ENCODE data around the gene DEFB110. TPM values are rescaled to one million over a fixed set of nuclear protein-coding genes. Genes with fewer than 3 reads are reported as not detected.

DEFB110 gene
- total RNA-seq, 1 donor from 2014 or later = not detected

- H3K27me3 Mint-ChIP-seq = no peaks in the 10 kb centered on the region
- H3K4me3 Mint-ChIP-seq (ENCODE audit: low read depth) = no peak overlapping the region
- no peak overlapping the region for H3K27ac Mint-ChIP-seq
- DNase-seq (ENCODE audit: low spot score, unreplicated experiment) = no peak
- no peaks in the 10 kb centered on the region for H3K36me3 Mint-ChIP-seq (ENCODE audit: insufficient read depth)
- TF ChIP-seq CTCF (IDR thresholded peaks at IDR 0.05; ENCODE audit: unreplicated experiment) = no peak
- H3K4me1 Mint-ChIP-seq (ENCODE audit: low read depth) = peaks cover 2% of the 10 kb centered on the region
- H3K9me3 Mint-ChIP-seq (ENCODE audit: low read depth) = no peaks in the 10 kb centered on the region
These were observed 39.7 kb downstream of the DEFB110 start for GRCh38 chr6:49982046-49982445.

DNA sequence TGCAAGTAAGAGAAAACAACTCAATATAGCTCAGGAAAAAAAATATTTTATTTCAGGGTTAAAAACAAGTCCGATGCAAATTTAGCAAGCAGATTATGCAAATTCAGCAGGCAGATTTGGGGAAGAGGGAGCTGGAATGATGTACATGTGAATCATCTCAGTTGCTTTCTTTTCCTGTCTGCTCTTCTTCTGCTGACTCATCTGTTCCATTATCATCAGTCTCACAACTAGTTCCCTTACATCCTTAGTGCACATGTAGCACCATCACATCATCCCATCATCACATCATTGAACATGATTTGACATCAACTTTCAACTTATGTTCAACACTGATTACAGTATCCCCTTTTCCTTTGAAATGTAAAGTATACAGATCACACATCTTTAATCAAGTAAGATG lies 40.9 kb downstream of the DEFB110 start:
- H3K9me3 Mint-ChIP-seq (ENCODE audit: low read depth) = no peaks in the 10 kb centered on the region
- no peaks in the 10 kb centered on the region for H3K4me1 Mint-ChIP-seq (ENCODE audit: low read depth)
- no peak for TF ChIP-seq CTCF (IDR thresholded peaks at IDR 0.05; ENCODE audit: unreplicated experiment)
- H3K27me3 Mint-ChIP-seq = no peaks in the 10 kb centered on the region
- H3K27ac Mint-ChIP-seq = no peak overlapping the region
- H3K4me3 Mint-ChIP-seq (ENCODE audit: low read depth) = no peak overlapping the region
- H3K36me3 Mint-ChIP-seq (ENCODE audit: insufficient read depth) = no peaks in the 10 kb centered on the region
- no peak for DNase-seq (ENCODE audit: low spot score, unreplicated experiment)

DNA sequence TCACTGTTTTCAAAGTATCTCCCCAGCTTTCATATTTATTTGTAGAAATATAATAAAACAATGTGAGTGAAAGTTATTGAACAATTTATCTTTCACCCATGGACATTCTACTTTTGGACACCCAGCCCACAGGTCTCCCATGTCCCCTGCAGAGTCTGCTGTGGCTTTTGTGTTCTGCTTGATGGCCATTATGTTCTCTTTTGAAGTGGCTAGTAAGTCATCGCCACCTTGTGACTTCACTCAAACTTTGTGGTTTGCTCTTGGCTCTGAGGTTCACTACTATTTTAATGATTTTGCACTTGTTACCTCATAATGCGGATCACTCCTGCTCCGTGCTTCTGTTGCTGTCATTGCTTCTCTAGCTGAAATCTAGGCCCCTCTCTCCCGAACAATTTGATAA lies 42.2 kb downstream of the DEFB110 start:
- no peak for DNase-seq (ENCODE audit: low spot score, unreplicated experiment)
- Mint-ChIP-seq H3K9me3 (ENCODE audit: low read depth) (no peaks in the 10 kb centered on the region), H3K36me3 (ENCODE audit: insufficient read depth) (no peaks in the 10 kb centered on the region)

GRCh38 chr6:49978332-49979226 lies 43.2 kb downstream of the DEFB110 start:
- no peak for DNase-seq (ENCODE audit: low spot score, unreplicated experiment)
- TF ChIP-seq CTCF (IDR thresholded peaks at IDR 0.05; ENCODE audit: unreplicated experiment) = no peak
- Mint-ChIP-seq H3K27me3 (no peaks in the 10 kb centered on the region), H3K36me3 (ENCODE audit: insufficient read depth) (no peaks in the 10 kb centered on the region), H3K4me1 (ENCODE audit: low read depth) (no peaks in the 10 kb centered on the region), H3K9me3 (ENCODE audit: low read depth) (no peaks in the 10 kb centered on the region), H3K27ac (no peak overlapping the region), H3K4me3 (ENCODE audit: low read depth) (no peak overlapping the region)

More for the DNA sequence above, 42.2 kb downstream of the DEFB110 start:
- TF ChIP-seq CTCF (IDR thresholded peaks at IDR 0.05; ENCODE audit: unreplicated experiment) = no peak
- Mint-ChIP-seq H3K27me3 (no peaks in the 10 kb centered on the region), H3K4me1 (ENCODE audit: low read depth) (no peaks in the 10 kb centered on the region), H3K27ac (no peak overlapping the region), H3K4me3 (ENCODE audit: low read depth) (no peak overlapping the region)

GRCh38 chr6:49969605-49970004 lies 52.2 kb downstream of the DEFB110 start, which contains the start of gene DEFB113:
DEFB113 (minus strand) TSS chr6:49969625; CDS start chr6:49969625, 0 bp downstream.
- Mint-ChIP-seq H3K27ac (no peak within 1 kb of the TSS), H3K4me3 (ENCODE audit: low read depth) (no peak within 1 kb of the TSS), H3K27me3 (no peaks in the 10 kb centered on the region), H3K36me3 (ENCODE audit: insufficient read depth) (no peaks in the 10 kb centered on the region), H3K4me1 (ENCODE audit: low read depth) (no peaks in the 10 kb centered on the region), H3K9me3 (ENCODE audit: low read depth) (no peaks in the 10 kb centered on the region)
- no peak for DNase-seq (ENCODE audit: low spot score, unreplicated experiment)
- TF ChIP-seq CTCF (IDR thresholded peaks at IDR 0.05; ENCODE audit: unreplicated experiment) = no peak

Other genes starting within 250 kb of the DEFB110 start
- not detected in 2 replicates for gene PGK2, start 234.7 kb downstream of the DEFB110 start, total RNA-seq
- not detected in 2 replicates for gene CRISP1, start 155.5 kb downstream of the DEFB110 start, total RNA-seq
- gene DEFB114, start 57.8 kb downstream of the DEFB110 start, total RNA-seq = not detected in 2 replicates
- not detected in 2 replicates for gene DEFB113, start 52.4 kb downstream of the DEFB110 start, total RNA-seq
- gene DEFB112, start 27.9 kb upstream of the DEFB110 start, total RNA-seq = not detected in 2 replicates

All from progenitor cell of endocrine pancreas (in vitro differentiated cells).